Fibroblast of villous mesenchyme (primary cell): ENCODE measurements around the gene SRSF3. TPM values are rescaled to one million over a fixed set of nuclear protein-coding genes. Genes with fewer than 3 reads are reported as not detected.
A peak's percentile ranks its signal among the peaks of the same experiment; 100 is the strongest.
"Not testable (repeated sequence)": the region's sequence is repeated elsewhere in the genome, so short reads cannot be mapped to it uniquely, and the experiment has no call there.

Source experiments
- DNase-seq: peaks from one replicate; pipeline ENCODE4 v3.0.0-alpha.2; 2010; ENCODE audit warnings: low read depth
- H3K4me3 ChIP-seq: 2 replicates; pipeline ENCODE4 v1.5.1; 2011; ENCODE audit warnings: low read depth, mild to moderate bottlenecking, low read length
- CTCF ChIP-seq: IDR thresholded peaks from 2 replicates; pipeline ENCODE4 v1.5.1; 2012; ENCODE audit warnings: low read depth, mild to moderate bottlenecking, low read length; ENCODE audit not compliant: insufficient read depth
- total RNA-seq: library from RNA; depleted of rRNA; stranded (reverse); fragments of >200 nt; gene quantifications from 2 replicates; pipeline ENCODE4 v1.2.3, GENCODE V29; 2012

SRSF3 gene
- total RNA-seq, 1 donor: 445 TPM

GRCh38 chr6:36563928-36564284 lies 30.3 kb upstream of the SRSF3 start:
- no peak for TF ChIP-seq CTCF
- no peak overlapping the region for H3K4me3 ChIP-seq
- no peak for DNase-seq

- no peak overlapping the region for H3K4me3 ChIP-seq
- no peak for DNase-seq
- TF ChIP-seq CTCF: no peak
Observed at GRCh38 chr6:36566418-36566905, 27.7 kb upstream of the SRSF3 start.

- TF ChIP-seq CTCF: no peak
- DNase-seq: no peak
- no peak overlapping the region for H3K4me3 ChIP-seq
Observed at GRCh38 chr6:36570264-36570663, 23.9 kb upstream of the SRSF3 start.

GRCh38 chr6:36571122-36572043 lies 22.8 kb upstream of the SRSF3 start:
- no peak for DNase-seq
- H3K4me3 ChIP-seq: no peak overlapping the region
- no peak for TF ChIP-seq CTCF

- DNase-seq: peak; percentile 78
- H3K4me3 ChIP-seq: not testable (repeated sequence)
Observed at GRCh38 chr6:36572353-36573311, 21.5 kb upstream of the SRSF3 start.

GRCh38 chr6:36574679-36575078 lies 19.5 kb upstream of the SRSF3 start:
- TF ChIP-seq CTCF: no peak
- H3K4me3 ChIP-seq: no peak overlapping the region
- no peak for DNase-seq

- DNase-seq: no peak
- no peak for TF ChIP-seq CTCF
- H3K4me3 ChIP-seq: no peak overlapping the region
Observed at GRCh38 chr6:36576578-36576977, 17.6 kb upstream of the SRSF3 start.
